ENCODE data around the gene ITGB1BP1.
A peak's percentile ranks its signal among the peaks of the same experiment; 100 is the strongest.

ITGB1BP1 gene

DNA sequence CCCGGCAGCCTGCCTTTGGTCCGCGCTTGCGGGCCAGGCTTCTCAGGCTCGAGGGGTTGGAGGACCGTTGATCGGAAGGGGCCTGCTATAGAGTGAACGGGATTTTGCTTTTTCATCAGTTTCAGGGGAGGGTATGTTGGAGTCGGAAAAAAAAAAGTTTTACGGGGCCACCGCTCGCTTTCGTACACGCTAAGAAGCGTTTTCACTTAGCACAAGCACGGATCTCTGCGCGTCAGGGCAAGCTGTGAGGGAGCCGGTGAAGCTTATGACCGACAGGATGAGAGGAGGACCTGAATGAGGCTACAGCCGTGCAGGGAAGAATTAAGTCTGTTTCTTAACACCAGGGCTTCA lies 569 bp upstream of the ITGB1BP1 start:
- TF ChIP-seq, protein P1, sequence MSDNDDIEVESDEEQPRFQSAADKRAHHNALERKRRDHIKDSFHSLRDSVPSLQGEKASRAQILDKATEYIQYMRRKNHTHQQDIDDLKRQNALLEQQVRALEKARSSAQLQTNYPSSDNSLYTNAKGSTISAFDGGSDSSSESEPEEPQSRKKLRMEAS (IDR thresholded peaks at IDR 0.05; ENCODE audit: low read depth, low read length): no peak
- no peak for TF ChIP-seq MYC (IDR thresholded peaks at IDR 0.05; ENCODE audit: low read depth, low read length)
- TF ChIP-seq, protein P2, sequence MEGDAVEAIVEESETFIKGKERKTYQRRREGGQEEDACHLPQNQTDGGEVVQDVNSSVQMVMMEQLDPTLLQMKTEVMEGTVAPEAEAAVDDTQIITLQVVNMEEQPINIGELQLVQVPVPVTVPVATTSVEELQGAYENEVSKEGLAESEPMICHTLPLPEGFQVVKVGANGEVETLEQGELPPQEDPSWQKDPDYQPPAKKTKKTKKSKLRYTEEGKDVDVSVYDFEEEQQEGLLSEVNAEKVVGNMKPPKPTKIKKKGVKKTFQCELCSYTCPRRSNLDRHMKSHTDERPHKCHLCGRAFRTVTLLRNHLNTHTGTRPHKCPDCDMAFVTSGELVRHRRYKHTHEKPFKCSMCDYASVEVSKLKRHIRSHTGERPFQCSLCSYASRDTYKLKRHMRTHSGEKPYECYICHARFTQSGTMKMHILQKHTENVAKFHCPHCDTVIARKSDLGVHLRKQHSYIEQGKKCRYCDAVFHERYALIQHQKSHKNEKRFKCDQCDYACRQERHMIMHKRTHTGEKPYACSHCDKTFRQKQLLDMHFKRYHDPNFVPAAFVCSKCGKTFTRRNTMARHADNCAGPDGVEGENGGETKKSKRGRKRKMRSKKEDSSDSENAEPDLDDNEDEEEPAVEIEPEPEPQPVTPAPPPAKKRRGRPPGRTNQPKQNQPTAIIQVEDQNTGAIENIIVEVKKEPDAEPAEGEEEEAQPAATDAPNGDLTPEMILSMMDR (IDR thresholded peaks at IDR 0.05; ENCODE audit: low read depth, low read length): no peak
- H3K4me3 ChIP-seq (ENCODE audit: low read depth, low read length): peak overlapping the region; percentile 98
- peak; percentile 59 for DNase-seq (ENCODE audit: low read depth)

DNA sequence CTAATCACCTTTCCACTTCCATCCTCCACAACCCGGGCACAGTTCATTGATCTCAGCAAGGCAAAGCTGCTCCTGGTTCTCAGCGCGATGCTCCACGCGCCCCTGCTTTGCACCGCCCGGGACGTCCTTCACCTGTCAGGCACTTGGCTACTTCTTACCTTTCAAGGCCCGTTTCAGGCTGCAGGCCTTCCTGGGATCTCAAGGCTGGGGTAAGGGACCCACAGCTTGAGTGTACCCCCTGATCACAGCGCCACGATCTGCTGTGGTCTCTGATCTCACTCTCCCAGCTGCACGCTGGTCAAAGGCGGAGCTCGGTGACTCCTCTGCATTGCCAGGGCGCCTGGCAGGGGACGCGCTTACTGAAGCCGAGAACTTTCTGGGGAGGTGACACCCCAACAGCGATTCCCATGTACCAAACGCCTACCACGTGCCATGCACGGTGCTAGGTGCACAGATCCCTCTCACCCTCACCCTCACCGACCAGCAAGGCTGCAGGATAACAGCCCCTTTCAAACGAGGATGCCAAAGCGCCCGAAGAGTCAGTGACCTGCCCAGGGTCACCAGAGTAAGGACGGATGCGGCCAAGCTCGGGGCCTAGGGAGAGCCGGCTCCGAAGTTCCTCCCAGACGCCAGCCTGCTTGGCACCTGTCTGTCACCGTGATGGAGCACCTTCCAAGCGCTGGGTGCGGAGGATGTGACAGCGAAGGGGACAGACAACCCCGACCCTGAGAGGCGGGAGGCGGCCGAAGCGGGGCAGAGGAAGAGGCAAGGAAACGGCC lies 818 bp downstream of the ITGB1BP1 start:
- DNase-seq (ENCODE audit: low read depth): peak; percentile 68
- no peak for TF ChIP-seq MYC (IDR thresholded peaks at IDR 0.05; ENCODE audit: low read depth, low read length)
- TF ChIP-seq, protein P1 (IDR thresholded peaks at IDR 0.05; ENCODE audit: low read depth, low read length): peak; percentile 49; the same call in 1 of the 2 replicates
- peak overlapping the region; percentile 98 for H3K4me3 ChIP-seq (ENCODE audit: low read depth, low read length)

DNA sequence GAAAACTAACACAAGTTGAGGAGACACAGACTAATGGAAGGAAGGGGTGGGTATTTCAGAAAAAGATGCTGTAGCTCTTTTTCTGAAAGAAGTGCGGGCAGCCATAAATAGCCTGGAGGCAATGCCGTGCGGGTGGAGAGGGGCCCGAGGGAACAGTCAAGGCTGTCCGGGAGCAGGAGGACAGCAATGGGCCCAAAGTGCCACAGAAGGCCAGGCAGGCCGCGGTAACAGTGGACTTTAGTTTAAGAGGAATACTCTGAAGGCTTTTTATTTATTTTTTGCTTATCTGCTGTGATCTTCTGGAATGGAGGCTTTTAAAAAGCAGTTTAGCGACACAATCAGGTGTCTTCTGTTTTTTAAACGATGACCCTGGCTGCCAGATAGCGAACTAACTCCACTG lies 2.8 kb downstream of the ITGB1BP1 start:
- H3K4me3 ChIP-seq (ENCODE audit: low read depth, low read length): no peak overlapping the region
- no peak for DNase-seq (ENCODE audit: low read depth)
- TF ChIP-seq, protein P2 (IDR thresholded peaks at IDR 0.05; ENCODE audit: low read depth, low read length): no peak
- TF ChIP-seq, protein P1 (IDR thresholded peaks at IDR 0.05; ENCODE audit: low read depth, low read length): no peak
- TF ChIP-seq MYC (IDR thresholded peaks at IDR 0.05; ENCODE audit: low read depth, low read length) (no peak), POLR2A (IDR thresholded peaks at IDR 0.05; ENCODE audit: extremely low read depth, insufficient read length) (no peak)

DNA sequence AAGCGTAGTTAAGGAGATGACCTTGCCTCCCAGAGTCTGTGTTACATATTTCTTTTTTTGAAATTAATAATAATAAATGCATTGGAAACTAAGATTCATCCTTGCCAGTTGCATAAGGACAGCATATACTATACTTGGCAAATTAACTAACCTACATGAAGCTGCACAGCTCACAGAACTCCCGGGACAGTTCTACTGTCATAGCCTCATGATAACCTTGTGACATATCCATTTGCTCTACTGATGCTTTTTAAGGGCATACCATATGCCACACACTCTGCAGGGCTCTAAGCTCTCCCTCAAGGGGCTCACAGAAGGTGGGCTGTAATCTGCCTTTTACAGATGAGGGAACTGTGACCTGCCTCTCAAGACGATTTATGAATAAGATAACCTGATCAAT lies 3.8 kb downstream of the ITGB1BP1 start:
- DNase-seq (ENCODE audit: low read depth): no peak
- TF ChIP-seq, protein P1 (IDR thresholded peaks at IDR 0.05; ENCODE audit: low read depth, low read length): no peak
- TF ChIP-seq POLR2A (IDR thresholded peaks at IDR 0.05; ENCODE audit: extremely low read depth, insufficient read length): no peak
- no peak for TF ChIP-seq MYC (IDR thresholded peaks at IDR 0.05; ENCODE audit: low read depth, low read length)
- TF ChIP-seq, protein P2 (IDR thresholded peaks at IDR 0.05; ENCODE audit: low read depth, low read length): no peak
- no peak overlapping the region for H3K4me3 ChIP-seq (ENCODE audit: low read depth, low read length)

DNA sequence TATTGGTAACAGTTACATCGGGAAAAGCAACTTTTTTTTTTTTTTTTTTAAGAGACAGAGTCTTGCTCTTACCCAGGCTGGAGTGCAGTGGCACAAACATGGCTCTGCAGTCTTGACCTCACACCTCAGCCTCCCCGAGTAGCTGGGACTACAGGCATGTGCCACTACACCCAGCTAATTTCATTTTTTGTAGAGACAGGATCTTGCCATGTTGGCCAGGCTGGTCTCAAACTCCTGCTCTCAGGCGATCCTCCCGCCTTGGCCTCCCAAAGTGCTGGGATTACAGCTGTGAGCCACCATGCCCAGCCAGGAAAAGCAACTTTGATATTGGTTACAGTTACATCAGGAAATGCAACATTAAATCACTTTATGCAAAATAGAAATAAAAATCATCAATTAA lies 4.6 kb downstream of the ITGB1BP1 start:
- no peak for TF ChIP-seq POLR2A (IDR thresholded peaks at IDR 0.05; ENCODE audit: extremely low read depth, insufficient read length)
- no peak for TF ChIP-seq MYC (IDR thresholded peaks at IDR 0.05; ENCODE audit: low read depth, low read length)
- TF ChIP-seq, protein P1 (IDR thresholded peaks at IDR 0.05; ENCODE audit: low read depth, low read length): no peak
- TF ChIP-seq, protein P2 (IDR thresholded peaks at IDR 0.05; ENCODE audit: low read depth, low read length): no peak
- no peak for DNase-seq (ENCODE audit: low read depth)
- no peak overlapping the region for H3K4me3 ChIP-seq (ENCODE audit: low read depth, low read length)

DNA sequence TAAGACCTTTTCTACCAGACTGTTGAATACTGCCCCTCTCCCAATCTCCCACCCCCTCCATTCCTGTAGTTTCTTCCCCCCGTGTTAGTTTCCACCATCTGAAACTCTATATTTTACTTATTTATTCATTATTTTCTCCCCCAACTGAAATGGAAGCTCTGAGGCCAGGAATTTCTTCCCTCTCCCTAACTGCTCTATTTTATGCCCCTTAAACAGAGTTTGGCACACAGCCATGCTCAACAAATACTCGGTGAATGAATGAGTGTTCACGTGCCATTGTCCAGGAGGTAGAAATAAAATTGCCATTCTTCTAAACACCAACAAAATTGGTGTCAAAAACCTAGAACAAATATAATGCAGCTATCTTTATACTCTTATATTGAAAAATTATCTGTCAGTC lies 5.6 kb downstream of the ITGB1BP1 start:
- no peak overlapping the region for H3K4me3 ChIP-seq (ENCODE audit: low read depth, low read length)
- TF ChIP-seq POLR2A (IDR thresholded peaks at IDR 0.05; ENCODE audit: extremely low read depth, insufficient read length) (no peak), MYC (IDR thresholded peaks at IDR 0.05; ENCODE audit: low read depth, low read length) (no peak)
- TF ChIP-seq, protein P2 (IDR thresholded peaks at IDR 0.05; ENCODE audit: low read depth, low read length): no peak
- TF ChIP-seq, protein P1 (IDR thresholded peaks at IDR 0.05; ENCODE audit: low read depth, low read length): no peak
- no peak for DNase-seq (ENCODE audit: low read depth)
